ENCODE results near the gene RTP2. TPM values are rescaled to one million over a fixed set of nuclear protein-coding genes. Genes with fewer than 3 reads are reported as not detected.
A peak's percentile ranks its signal among the peaks of the same experiment; 100 is the strongest.

The RTP2 gene
- total and polyA plus RNA-seq, 5 experiments from 2014 or later = not detected

GRCh38 chr3:187725224-187725623 lies 22.9 kb upstream of the RTP2 start:
- H3K27ac Mint-ChIP-seq = peak overlapping the region in 1 of 10 donors; percentile 9
- no peaks in the 10 kb centered on the region for H3K4me1 Mint-ChIP-seq
- POLR2A ChIA-PET = no interaction called here
- ATAC-seq = no peak
- H3K36me3 Mint-ChIP-seq = peaks cover 4 to 89% (median 36%) of the 10 kb centered on the region in 3 donors
- DNase-seq = peak in 1 of 10 donors; percentile 53
- H3K27me3 Mint-ChIP-seq = no peaks in the 10 kb centered on the region
- H3K4me3 Mint-ChIP-seq = no peak overlapping the region
- H3K9me3 Mint-ChIP-seq = no peaks in the 10 kb centered on the region

- DNase-seq (no peak), ATAC-seq (no peak)
- Mint-ChIP-seq H3K27me3 (no peaks in the 10 kb centered on the region), H3K36me3 (peaks cover 4 to 65% (median 28%) of the 10 kb centered on the region in 3 donors), H3K4me1 (no peaks in the 10 kb centered on the region), H3K4me3 (no peak overlapping the region), H3K27ac (no peak overlapping the region), H3K9me3 (no peaks in the 10 kb centered on the region)
- POLR2A ChIA-PET = no interaction called here
These were observed 19.9 kb upstream of the RTP2 start for GRCh38 chr3:187722206-187722612.

GRCh38 chr3:187721055-187721454 lies 18.7 kb upstream of the RTP2 start:
- no peak for DNase-seq
- Mint-ChIP-seq H3K9me3 (no peaks in the 10 kb centered on the region), H3K36me3 (peaks cover 4 to 54% (median 24%) of the 10 kb centered on the region in 3 donors), H3K4me3 (no peak overlapping the region), H3K27me3 (no peaks in the 10 kb centered on the region), H3K4me1 (no peaks in the 10 kb centered on the region), H3K27ac (no peak overlapping the region)
- no peak for ATAC-seq
- POLR2A ChIA-PET = interaction anchor here (0.6 kb wide), 1 partner anchor 1234 kb away, joined by 3 read pairs; no protein-coding TSS in a partner anchor

- ATAC-seq (no peak), DNase-seq (no peak)
- no peaks in the 10 kb centered on the region for H3K27me3 Mint-ChIP-seq
- no peaks in the 10 kb centered on the region for H3K4me1 Mint-ChIP-seq
- peak overlapping the region in 2 of 10 donors; percentile 40 to 46 for H3K27ac Mint-ChIP-seq
- H3K9me3 Mint-ChIP-seq = no peaks in the 10 kb centered on the region
- peaks cover 4 to 46% (median 20%) of the 10 kb centered on the region in 3 donors for H3K36me3 Mint-ChIP-seq
- POLR2A ChIA-PET = no interaction called here
- no peak overlapping the region for H3K4me3 Mint-ChIP-seq
These were observed 17.9 kb upstream of the RTP2 start for GRCh38 chr3:187720337-187720670.

GRCh38 chr3:187719628-187720336 lies 17.4 kb upstream of the RTP2 start:
- no peak overlapping the region for H3K4me3 Mint-ChIP-seq
- H3K27me3 Mint-ChIP-seq = no peaks in the 10 kb centered on the region
- peaks cover 0 to under 1% (median 0%) of the 10 kb centered on the region in 4 donors for H3K4me1 Mint-ChIP-seq
- no peak for ATAC-seq
- POLR2A ChIA-PET = no interaction called here
- peak overlapping the region in 1 of 10 donors; percentile 40 for H3K27ac Mint-ChIP-seq
- no peak for DNase-seq
- peaks cover 4 to 41% (median 16%) of the 10 kb centered on the region in 3 donors for H3K36me3 Mint-ChIP-seq
- no peaks in the 10 kb centered on the region for H3K9me3 Mint-ChIP-seq

- ATAC-seq (no peak), DNase-seq (no peak)
- Mint-ChIP-seq H3K4me1 (peaks cover 7 to 10% (median 8%) of the 10 kb centered on the region in 4 donors), H3K36me3 (peaks cover 0 to 31% (median 10%) of the 10 kb centered on the region in 3 donors), H3K27ac (no peak overlapping the region), H3K4me3 (no peak overlapping the region), H3K9me3 (no peaks in the 10 kb centered on the region), H3K27me3 (no peaks in the 10 kb centered on the region)
- POLR2A ChIA-PET = no interaction called here
These were observed 16.4 kb upstream of the RTP2 start for GRCh38 chr3:187718802-187719201.

- Mint-ChIP-seq H3K4me1 (peaks cover 7 to 15% (median 13%) of the 10 kb centered on the region in 4 donors), H3K27ac (no peak overlapping the region), H3K4me3 (no peak overlapping the region), H3K9me3 (no peaks in the 10 kb centered on the region), H3K27me3 (no peaks in the 10 kb centered on the region), H3K36me3 (peaks cover 0 to 19% (median 7%) of the 10 kb centered on the region in 3 donors)
- ATAC-seq = no peak
- no peak for DNase-seq
- POLR2A ChIA-PET = no interaction called here
These were observed 15.2 kb upstream of the RTP2 start for GRCh38 chr3:187717572-187717971.

GRCh38 chr3:187714404-187714979 lies 12.1 kb upstream of the RTP2 start:
- H3K4me3 Mint-ChIP-seq = no peak overlapping the region
- no peaks in the 10 kb centered on the region for H3K9me3 Mint-ChIP-seq
- ATAC-seq (peak; percentile 89 to 92), DNase-seq (peak; percentile 25 to 82 (median 68))
- peak overlapping the region in 3 of 10 donors; percentile 1 to 19 (median 3) for H3K27ac Mint-ChIP-seq
- POLR2A ChIA-PET = interaction anchor here (1.1 kb wide), 1 partner anchor 16 kb away, joined by 4 read pairs; no protein-coding TSS in a partner anchor
- H3K4me1 Mint-ChIP-seq = peaks cover 7 to 15% (median 13%) of the 10 kb centered on the region in 4 donors
- H3K27me3 Mint-ChIP-seq = no peaks in the 10 kb centered on the region
- no peaks in the 10 kb centered on the region for H3K36me3 Mint-ChIP-seq

- DNase-seq (peak in 4 of 10 donors; percentile 8 to 24 (median 16)), ATAC-seq (peak; percentile 44 to 69)
- POLR2A ChIA-PET = no interaction called here
- Mint-ChIP-seq H3K27me3 (no peaks in the 10 kb centered on the region), H3K4me1 (peaks cover 7 to 15% (median 13%) of the 10 kb centered on the region in 4 donors), H3K27ac (peak overlapping the region in 3 of 10 donors; percentile 60 to 63 (median 63)), H3K9me3 (no peaks in the 10 kb centered on the region), H3K4me3 (peak overlapping the region in 1 of 10 donors; percentile 11), H3K36me3 (no peaks in the 10 kb centered on the region)
These were observed 11.1 kb upstream of the RTP2 start for GRCh38 chr3:187713504-187713903.

- no peak for DNase-seq
- Mint-ChIP-seq H3K36me3 (no peaks in the 10 kb centered on the region), H3K4me1 (peaks cover 3 to 10% (median 8%) of the 10 kb centered on the region in 4 donors), H3K27me3 (no peaks in the 10 kb centered on the region), H3K9me3 (no peaks in the 10 kb centered on the region), H3K4me3 (no peak overlapping the region), H3K27ac (no peak overlapping the region)
- POLR2A ChIA-PET = no interaction called here
- ATAC-seq = no peak
These were observed 6.8 kb upstream of the RTP2 start for GRCh38 chr3:187709155-187709554.

- DNase-seq (no peak), ATAC-seq (no peak)
- POLR2A ChIA-PET = no interaction called here
- Mint-ChIP-seq H3K9me3 (no peaks in the 10 kb centered on the region), H3K36me3 (no peaks in the 10 kb centered on the region), H3K4me1 (peaks cover 0 to 7% (median 3%) of the 10 kb centered on the region in 4 donors), H3K4me3 (no peak overlapping the region), H3K27ac (no peak overlapping the region), H3K27me3 (no peaks in the 10 kb centered on the region)
These were observed 6.3 kb upstream of the RTP2 start for GRCh38 chr3:187708696-187709095.

- POLR2A ChIA-PET = no interaction called here
- Mint-ChIP-seq H3K36me3 (no peaks in the 10 kb centered on the region), H3K27me3 (peaks cover 0 to under 1% (median 0%) of the 10 kb centered on the region in 5 donors), H3K4me1 (no peaks in the 10 kb centered on the region), H3K4me3 (no peak overlapping the region), H3K9me3 (no peaks in the 10 kb centered on the region), H3K27ac (peak overlapping the region in 1 of 10 donors; percentile 35)
- no peak for ATAC-seq
- DNase-seq = no peak
These were observed 4.6 kb upstream of the RTP2 start for GRCh38 chr3:187706971-187707370.

GRCh38 chr3:187705164-187705563 lies 2.8 kb upstream of the RTP2 start:
- DNase-seq (no peak), ATAC-seq (no peak)
- no peak overlapping the region for H3K4me3 Mint-ChIP-seq
- POLR2A ChIA-PET = no interaction called here
- no peaks in the 10 kb centered on the region for H3K4me1 Mint-ChIP-seq
- no peaks in the 10 kb centered on the region for H3K9me3 Mint-ChIP-seq
- H3K27ac Mint-ChIP-seq = no peak overlapping the region
- H3K27me3 Mint-ChIP-seq = peaks cover 0 to 4% (median 0%) of the 10 kb centered on the region in 5 donors
- H3K36me3 Mint-ChIP-seq = no peaks in the 10 kb centered on the region
